Activated CD8-positive, alpha-beta memory T cell treated with anti-CD3 and anti-CD28 coated beads for 24 hours (primary cell): Measurements from ENCODE around the gene LACTB.
A peak's percentile ranks its signal among the peaks of the same experiment; 100 is the strongest.

ENCODE experiments used
- DNase-seq: peaks from one replicate; pipeline ENCODE4 v3.0.0-alpha.2; 2020

LACTB gene

GRCh38 chr15:63133786-63134185, 12.1 kb downstream of the LACTB start:
- no peak for DNase-seq

GRCh38 chr15:63134245-63134985, 12.8 kb downstream of the LACTB start:
- DNase-seq = no peak

- no peak for DNase-seq
Observed at GRCh38 chr15:63135281-63135680, 13.6 kb downstream of the LACTB start.

GRCh38 chr15:63135804-63136203, 14.1 kb downstream of the LACTB start:
- DNase-seq = no peak

GRCh38 chr15:63136742-63137141, 15.1 kb downstream of the LACTB start:
- no peak for DNase-seq

- DNase-seq = no peak
Observed at GRCh38 chr15:63140936-63141335, 19.3 kb downstream of the LACTB start.

GRCh38 chr15:63145426-63145825, 23.8 kb downstream of the LACTB start:
- DNase-seq = no peak

- DNase-seq = no peak
Observed at GRCh38 chr15:63146684-63147083, 25.0 kb downstream of the LACTB start.

- DNase-seq = no peak
Observed at GRCh38 chr15:63151665-63152064, 30.0 kb downstream of the LACTB start.

- DNase-seq = no peak
Observed at GRCh38 chr15:63155486-63155885, 33.8 kb downstream of the LACTB start.

GRCh38 chr15:63156086-63156710, 34.5 kb downstream of the LACTB start:
- DNase-seq = no peak

- DNase-seq = peak; percentile 62
Observed at GRCh38 chr15:63156755-63157117, 35.1 kb downstream of the LACTB start.

- DNase-seq = peak; percentile 93
Observed at GRCh38 chr15:63157118-63157843, 35.6 kb downstream of the LACTB start, which contains the start of gene RPS27L. TSS of gene RPS27L (minus strand) at chr15:63157477. CDS start at chr15:63157405, 72 bp downstream.

GRCh38 chr15:63157891-63158431, 36.3 kb downstream of the LACTB start:
- peak; percentile 62 for DNase-seq

- DNase-seq = no peak
Observed at GRCh38 chr15:63160638-63161037, 39.0 kb downstream of the LACTB start.

- DNase-seq = no peak
Observed at GRCh38 chr15:63163217-63163616, 41.6 kb downstream of the LACTB start.

- no peak for DNase-seq
Observed at GRCh38 chr15:63165166-63165859, 43.7 kb downstream of the LACTB start.

- no peak for DNase-seq
Observed at GRCh38 chr15:63166219-63166618, 44.6 kb downstream of the LACTB start.

- DNase-seq = no peak
Observed at GRCh38 chr15:63169788-63170187, 48.1 kb downstream of the LACTB start.

GRCh38 chr15:63172376-63172775, 50.7 kb downstream of the LACTB start:
- DNase-seq = no peak

- DNase-seq = no peak
Observed at GRCh38 chr15:63172851-63173451, 51.3 kb downstream of the LACTB start.

- no peak for DNase-seq
Observed at GRCh38 chr15:63176302-63176701, 54.6 kb downstream of the LACTB start.

GRCh38 chr15:63178034-63178433, 56.4 kb downstream of the LACTB start:
- DNase-seq = no peak
